GM23338 (cell line): Measurements from ENCODE around the gene PRKAA2. TPM values are rescaled to one million over a fixed set of nuclear protein-coding genes. Genes with fewer than 3 reads are reported as not detected.

Source experiments
- ATAC-seq: fragments of 200-7000 bp; cut with Tn5 transposase; 3 replicates; pipeline ENCODE4 v1.9.1; 2020
- DNase-seq: peaks from one replicate; pipeline ENCODE4 v3.0.0-alpha.2; 2015; ENCODE audit warnings: low spot score
- H2AFZ ChIP-seq: fragments of 200-600 bp; sonication (generic); 2 replicates; pipeline ENCODE4 v1.8.0; 2016; ENCODE audit warnings: antibody characterized with exemption, mild to moderate bottlenecking, moderate library complexity
- H3F3A ChIP-seq: fragments of 200-600 bp; sonication (generic); replicated peaks from 2 replicates; pipeline ENCODE4 v1.8.0; 2017; ENCODE audit warnings: antibody characterized with exemption, mixed run types, low read depth
- H3K27ac ChIP-seq: fragments of 200-600 bp; sonication (generic); 2 replicates; pipeline ENCODE4 v1.6.1; 2016; ENCODE audit warnings: low read depth
- H3K27me3 ChIP-seq: fragments of 200-600 bp; sonication (generic); 2 replicates; pipeline ENCODE4 v1.8.0; 2016; ENCODE audit warnings: mild to moderate bottlenecking, mixed run types, moderate library complexity; ENCODE audit not compliant: insufficient read depth
- H3K36me3 ChIP-seq: fragments of 200-600 bp; sonication (generic); 2 replicates; pipeline ENCODE4 v1.8.0; 2016; ENCODE audit warnings: mild to moderate bottlenecking; ENCODE audit not compliant: insufficient read depth
- H3K4me1 ChIP-seq: fragments of 200-600 bp; sonication (generic); 2 replicates; pipeline ENCODE4 v1.8.0; 2016; ENCODE audit warnings: mild to moderate bottlenecking, moderate library complexity; ENCODE audit not compliant: insufficient read depth
- H3K4me2 ChIP-seq: fragments of 200-600 bp; sonication (generic); 2 replicates; pipeline ENCODE4 v1.7.1; 2017; ENCODE audit warnings: mixed run types
- H3K4me3 ChIP-seq: fragments of 200-600 bp; sonication (generic); 2 replicates; pipeline ENCODE4 v1.6.1; 2016; ENCODE audit warnings: mixed run types
- H3K79me2 ChIP-seq: fragments of 200-600 bp; sonication (generic); replicated peaks from 2 replicates; pipeline ENCODE4 v1.8.0; 2017; ENCODE audit warnings: mild to moderate bottlenecking; ENCODE audit not compliant: insufficient read depth
- H3K9me2 ChIP-seq: fragments of 200-600 bp; sonication (generic); 2 replicates; pipeline ENCODE4 v1.8.0; 2017; ENCODE audit not compliant: insufficient read depth
- H4K20me1 ChIP-seq: fragments of 200-600 bp; sonication (generic); replicated peaks from 2 replicates; pipeline ENCODE4 v1.8.0; 2017; ENCODE audit warnings: mild to moderate bottlenecking; ENCODE audit not compliant: insufficient read depth
- H3K27ac Mint-ChIP-seq: 2 replicates; pipeline ENCODE4 v1.8.0; 2020; ENCODE audit warnings: inconsistent platforms, mild to moderate bottlenecking, moderate library complexity, mixed read lengths
- H3K27me3 Mint-ChIP-seq: 3 replicates; pipeline ENCODE4 v1.8.0; 2022; ENCODE audit warnings: low read depth, mild to moderate bottlenecking, moderate library complexity, mixed read lengths, inconsistent platforms; ENCODE audit not compliant: insufficient read depth, poor library complexity
- H3K36me3 Mint-ChIP-seq: 3 replicates; pipeline ENCODE4 v1.8.0; 2021; ENCODE audit warnings: low read depth, mild to moderate bottlenecking, inconsistent platforms, moderate library complexity, mixed read lengths
- H3K4me1 Mint-ChIP-seq: 3 replicates; pipeline ENCODE4 v1.8.0; 2020; ENCODE audit warnings: mild to moderate bottlenecking, inconsistent platforms, mixed read lengths
- H3K4me3 Mint-ChIP-seq: 3 replicates; pipeline ENCODE4 v1.8.0; 2021; ENCODE audit warnings: moderate library complexity, mild to moderate bottlenecking, inconsistent platforms, mixed read lengths
- H3K9me3 Mint-ChIP-seq: 3 replicates; pipeline ENCODE4 v1.8.0; 2020; ENCODE audit warnings: moderate library complexity, mild to moderate bottlenecking, inconsistent platforms, mixed read lengths
- CREB1 ChIP-seq: fragments of 250-450 bp; sonication (Bioruptor Pico); IDR thresholded peaks from 2 replicates; pipeline ENCODE4 v1.5.0; 2020; ENCODE audit warnings: low read depth, mild to moderate bottlenecking, moderate library complexity
- EZH2 ChIP-seq: fragments of 200-600 bp; sonication (generic); IDR thresholded peaks from one replicate; pipeline ENCODE4 v1.8.0; 2017; ENCODE audit warnings: antibody characterized with exemption, mild to moderate bottlenecking, low read depth; ENCODE audit not compliant: unreplicated experiment
- EZH2phosphoT487 ChIP-seq: fragments of 200-600 bp; sonication (generic); IDR thresholded peaks from one replicate; pipeline ENCODE4 v1.8.1; 2018; ENCODE audit warnings: antibody characterized with exemption; ENCODE audit not compliant: unreplicated experiment
- JUNB ChIP-seq: IDR thresholded peaks from one replicate; pipeline ENCODE4 v1.6.1; 2016; ENCODE audit warnings: antibody characterized with exemption; ENCODE audit not compliant: unreplicated experiment
- POLR2AphosphoS5 ChIP-seq: IDR thresholded peaks from 2 replicates; pipeline ENCODE4 v1.6.1; 2016; ENCODE audit warnings: antibody characterized with exemption, low read depth
- polyA plus RNA-seq: library from polyadenylated mRNA; unstranded; fragments of >200 nt; fragmentation: Nextera tagmentation; extraction: Ambion mirVana; gene quantifications from 2 replicates; pipeline ENCODE4 v1.2.1, GENCODE V29; 2016
- total RNA-seq: library from RNA; depleted of rRNA; stranded (reverse); fragments of >200 nt; shearing (Covaris generic); gene quantifications from 2 replicates; pipeline ENCODE4 v1.2.3, GENCODE V29; 2014
- TF ChIP-seq, protein P1 (sequence below): fragments of 250-450 bp; sonication (Bioruptor Pico); IDR thresholded peaks from 2 replicates; pipeline ENCODE4 v1.5.0; 2020; ENCODE audit warnings: mild to moderate bottlenecking, moderate library complexity
- TF ChIP-seq, protein P2 (sequence below): IDR thresholded peaks from 2 replicates; pipeline ENCODE4 v1.6.1; 2016; ENCODE audit warnings: antibody characterized with exemption
- TF ChIP-seq, protein P3 (sequence below): IDR thresholded peaks from one replicate; pipeline ENCODE4 v1.6.1; 2018; ENCODE audit warnings: antibody characterized with exemption; ENCODE audit not compliant: unreplicated experiment
- TF ChIP-seq, protein P4 (sequence below), 2 experiments: fragments of 200-600 bp in 1 of 2; sonication (generic) in 1 of 2; conservative IDR thresholded peaks; 2 replicates each; pipeline versions ENCODE4 v1.5.1 to v1.6.1; 2016 to 2017; ENCODE audit warnings: antibody characterized with exemption in 2 of 2, low read depth in 2 of 2, mild to moderate bottlenecking in 2 of 2, moderate library complexity in 1 of 2

The PRKAA2 gene
- total and polyA plus RNA-seq, 2 experiments from 2014 or later: 3.0 to 8.7 TPM

DNA sequence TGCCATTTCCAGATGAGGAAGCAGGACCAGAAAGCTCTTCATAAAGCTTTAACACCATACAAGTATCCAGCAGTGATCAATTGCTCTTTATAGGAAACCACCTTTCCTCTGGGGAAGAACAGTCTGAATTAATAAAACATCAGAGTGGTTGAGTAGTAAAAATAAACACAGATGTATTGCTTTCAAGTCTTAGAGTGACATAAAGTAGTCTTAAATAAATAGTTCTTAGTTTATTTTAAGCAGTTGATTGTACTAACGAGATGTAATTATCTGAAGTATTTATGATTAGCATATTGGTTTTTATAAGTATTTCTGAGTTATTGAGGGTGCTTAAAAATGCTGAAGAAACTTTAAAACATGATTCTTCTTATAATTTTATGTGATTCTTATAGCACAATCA, 67.0 kb downstream of the PRKAA2 start (continued):
- TF ChIP-seq, protein P1, sequence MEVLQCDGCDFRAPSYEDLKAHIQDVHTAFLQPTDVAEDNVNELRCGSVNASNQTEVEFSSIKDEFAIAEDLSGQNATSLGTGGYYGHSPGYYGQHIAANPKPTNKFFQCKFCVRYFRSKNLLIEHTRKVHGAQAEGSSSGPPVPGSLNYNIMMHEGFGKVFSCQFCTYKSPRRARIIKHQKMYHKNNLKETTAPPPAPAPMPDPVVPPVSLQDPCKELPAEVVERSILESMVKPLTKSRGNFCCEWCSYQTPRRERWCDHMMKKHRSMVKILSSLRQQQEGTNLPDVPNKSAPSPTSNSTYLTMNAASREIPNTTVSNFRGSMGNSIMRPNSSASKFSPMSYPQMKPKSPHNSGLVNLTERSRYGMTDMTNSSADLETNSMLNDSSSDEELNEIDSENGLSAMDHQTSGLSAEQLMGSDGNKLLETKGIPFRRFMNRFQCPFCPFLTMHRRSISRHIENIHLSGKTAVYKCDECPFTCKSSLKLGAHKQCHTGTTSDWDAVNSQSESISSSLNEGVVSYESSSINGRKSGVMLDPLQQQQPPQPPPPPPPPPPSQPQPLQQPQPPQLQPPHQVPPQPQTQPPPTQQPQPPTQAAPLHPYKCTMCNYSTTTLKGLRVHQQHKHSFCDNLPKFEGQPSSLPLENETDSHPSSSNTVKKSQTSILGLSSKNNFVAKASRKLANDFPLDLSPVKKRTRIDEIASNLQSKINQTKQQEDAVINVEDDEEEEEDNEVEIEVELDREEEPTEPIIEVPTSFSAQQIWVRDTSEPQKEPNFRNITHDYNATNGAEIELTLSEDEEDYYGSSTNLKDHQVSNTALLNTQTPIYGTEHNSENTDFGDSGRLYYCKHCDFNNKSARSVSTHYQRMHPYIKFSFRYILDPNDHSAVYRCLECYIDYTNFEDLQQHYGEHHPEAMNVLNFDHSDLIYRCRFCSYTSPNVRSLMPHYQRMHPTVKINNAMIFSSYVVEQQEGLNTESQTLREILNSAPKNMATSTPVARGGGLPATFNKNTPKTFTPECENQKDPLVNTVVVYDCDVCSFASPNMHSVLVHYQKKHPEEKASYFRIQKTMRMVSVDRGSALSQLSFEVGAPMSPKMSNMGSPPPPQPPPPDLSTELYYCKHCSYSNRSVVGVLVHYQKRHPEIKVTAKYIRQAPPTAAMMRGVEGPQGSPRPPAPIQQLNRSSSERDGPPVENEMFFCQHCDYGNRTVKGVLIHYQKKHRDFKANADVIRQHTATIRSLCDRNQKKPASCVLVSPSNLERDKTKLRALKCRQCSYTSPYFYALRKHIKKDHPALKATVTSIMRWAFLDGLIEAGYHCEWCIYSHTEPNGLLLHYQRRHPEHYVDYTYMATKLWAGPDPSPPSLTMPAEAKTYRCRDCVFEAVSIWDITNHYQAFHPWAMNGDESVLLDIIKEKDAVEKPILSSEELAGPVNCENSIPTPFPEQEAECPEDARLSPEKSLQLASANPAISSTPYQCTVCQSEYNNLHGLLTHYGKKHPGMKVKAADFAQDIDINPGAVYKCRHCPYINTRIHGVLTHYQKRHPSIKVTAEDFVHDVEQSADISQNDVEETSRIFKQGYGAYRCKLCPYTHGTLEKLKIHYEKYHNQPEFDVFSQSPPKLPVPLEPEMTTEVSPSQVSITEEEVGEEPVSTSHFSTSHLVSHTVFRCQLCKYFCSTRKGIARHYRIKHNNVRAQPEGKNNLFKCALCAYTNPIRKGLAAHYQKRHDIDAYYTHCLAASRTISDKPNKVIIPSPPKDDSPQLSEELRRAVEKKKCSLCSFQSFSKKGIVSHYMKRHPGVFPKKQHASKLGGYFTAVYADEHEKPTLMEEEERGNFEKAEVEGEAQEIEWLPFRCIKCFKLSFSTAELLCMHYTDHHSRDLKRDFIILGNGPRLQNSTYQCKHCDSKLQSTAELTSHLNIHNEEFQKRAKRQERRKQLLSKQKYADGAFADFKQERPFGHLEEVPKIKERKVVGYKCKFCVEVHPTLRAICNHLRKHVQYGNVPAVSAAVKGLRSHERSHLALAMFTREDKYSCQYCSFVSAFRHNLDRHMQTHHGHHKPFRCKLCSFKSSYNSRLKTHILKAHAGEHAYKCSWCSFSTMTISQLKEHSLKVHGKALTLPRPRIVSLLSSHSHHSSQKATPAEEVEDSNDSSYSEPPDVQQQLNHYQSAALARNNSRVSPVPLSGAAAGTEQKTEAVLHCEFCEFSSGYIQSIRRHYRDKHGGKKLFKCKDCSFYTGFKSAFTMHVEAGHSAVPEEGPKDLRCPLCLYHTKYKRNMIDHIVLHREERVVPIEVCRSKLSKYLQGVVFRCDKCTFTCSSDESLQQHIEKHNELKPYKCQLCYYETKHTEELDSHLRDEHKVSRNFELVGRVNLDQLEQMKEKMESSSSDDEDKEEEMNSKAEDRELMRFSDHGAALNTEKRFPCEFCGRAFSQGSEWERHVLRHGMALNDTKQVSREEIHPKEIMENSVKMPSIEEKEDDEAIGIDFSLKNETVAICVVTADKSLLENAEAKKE: no peak
- TF ChIP-seq CREB1 (CRISPR knock-in tag) (no peak), EZH2 (no peak), EZH2phosphoT487 (no peak)
- TF ChIP-seq, protein P2, sequence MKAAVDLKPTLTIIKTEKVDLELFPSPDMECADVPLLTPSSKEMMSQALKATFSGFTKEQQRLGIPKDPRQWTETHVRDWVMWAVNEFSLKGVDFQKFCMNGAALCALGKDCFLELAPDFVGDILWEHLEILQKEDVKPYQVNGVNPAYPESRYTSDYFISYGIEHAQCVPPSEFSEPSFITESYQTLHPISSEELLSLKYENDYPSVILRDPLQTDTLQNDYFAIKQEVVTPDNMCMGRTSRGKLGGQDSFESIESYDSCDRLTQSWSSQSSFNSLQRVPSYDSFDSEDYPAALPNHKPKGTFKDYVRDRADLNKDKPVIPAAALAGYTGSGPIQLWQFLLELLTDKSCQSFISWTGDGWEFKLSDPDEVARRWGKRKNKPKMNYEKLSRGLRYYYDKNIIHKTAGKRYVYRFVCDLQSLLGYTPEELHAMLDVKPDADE: no peak

DNA sequence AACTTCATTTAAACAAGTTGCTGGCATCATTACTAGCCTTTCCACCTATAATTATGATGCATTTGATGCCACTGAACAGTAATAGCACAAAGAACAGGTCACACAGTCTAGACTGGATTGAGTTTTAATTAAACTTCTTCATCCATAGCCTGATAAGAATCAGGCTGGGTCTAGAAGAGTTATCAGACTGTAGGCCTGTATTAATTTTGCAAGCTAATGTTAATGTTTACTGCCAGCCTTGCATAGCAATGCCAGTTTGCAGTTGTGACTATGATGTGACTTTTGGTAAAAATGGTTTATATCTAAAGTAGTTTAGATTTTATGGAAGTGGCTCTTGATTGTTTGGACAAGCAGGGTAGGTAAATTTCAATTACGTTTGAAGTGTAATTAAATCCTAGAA, 68.0 kb downstream of the PRKAA2 start:
- no peaks in the 10 kb centered on the region for H3K79me2 ChIP-seq
- H3K36me3 Mint-ChIP-seq: no peaks in the 10 kb centered on the region
- ATAC-seq: no peak
- H3K27me3 ChIP-seq: no peaks in the 10 kb centered on the region
- no peaks in the 10 kb centered on the region for H3K9me2 ChIP-seq
- no peaks in the 10 kb centered on the region for H3K9me3 Mint-ChIP-seq
- H3K27ac Mint-ChIP-seq: no peak overlapping the region
- no peaks in the 10 kb centered on the region for H4K20me1 ChIP-seq
- no peak overlapping the region for H3K27ac ChIP-seq
- H3K4me3 ChIP-seq: no peak overlapping the region
- H3K4me1 Mint-ChIP-seq: peaks cover 4% of the 10 kb centered on the region; the same call in 2 of the 3 replicates
- no peak overlapping the region for H3K4me3 Mint-ChIP-seq
- H3K4me2 ChIP-seq: no peak overlapping the region
- no peak for DNase-seq
- no peak overlapping the region for H2AFZ ChIP-seq
- H3K4me1 ChIP-seq: no peaks in the 10 kb centered on the region
- no peaks in the 10 kb centered on the region for H3K36me3 ChIP-seq
- H3F3A ChIP-seq: no peaks in the 10 kb centered on the region
- no peaks in the 10 kb centered on the region for H3K27me3 Mint-ChIP-seq
- TF ChIP-seq, protein P3, sequence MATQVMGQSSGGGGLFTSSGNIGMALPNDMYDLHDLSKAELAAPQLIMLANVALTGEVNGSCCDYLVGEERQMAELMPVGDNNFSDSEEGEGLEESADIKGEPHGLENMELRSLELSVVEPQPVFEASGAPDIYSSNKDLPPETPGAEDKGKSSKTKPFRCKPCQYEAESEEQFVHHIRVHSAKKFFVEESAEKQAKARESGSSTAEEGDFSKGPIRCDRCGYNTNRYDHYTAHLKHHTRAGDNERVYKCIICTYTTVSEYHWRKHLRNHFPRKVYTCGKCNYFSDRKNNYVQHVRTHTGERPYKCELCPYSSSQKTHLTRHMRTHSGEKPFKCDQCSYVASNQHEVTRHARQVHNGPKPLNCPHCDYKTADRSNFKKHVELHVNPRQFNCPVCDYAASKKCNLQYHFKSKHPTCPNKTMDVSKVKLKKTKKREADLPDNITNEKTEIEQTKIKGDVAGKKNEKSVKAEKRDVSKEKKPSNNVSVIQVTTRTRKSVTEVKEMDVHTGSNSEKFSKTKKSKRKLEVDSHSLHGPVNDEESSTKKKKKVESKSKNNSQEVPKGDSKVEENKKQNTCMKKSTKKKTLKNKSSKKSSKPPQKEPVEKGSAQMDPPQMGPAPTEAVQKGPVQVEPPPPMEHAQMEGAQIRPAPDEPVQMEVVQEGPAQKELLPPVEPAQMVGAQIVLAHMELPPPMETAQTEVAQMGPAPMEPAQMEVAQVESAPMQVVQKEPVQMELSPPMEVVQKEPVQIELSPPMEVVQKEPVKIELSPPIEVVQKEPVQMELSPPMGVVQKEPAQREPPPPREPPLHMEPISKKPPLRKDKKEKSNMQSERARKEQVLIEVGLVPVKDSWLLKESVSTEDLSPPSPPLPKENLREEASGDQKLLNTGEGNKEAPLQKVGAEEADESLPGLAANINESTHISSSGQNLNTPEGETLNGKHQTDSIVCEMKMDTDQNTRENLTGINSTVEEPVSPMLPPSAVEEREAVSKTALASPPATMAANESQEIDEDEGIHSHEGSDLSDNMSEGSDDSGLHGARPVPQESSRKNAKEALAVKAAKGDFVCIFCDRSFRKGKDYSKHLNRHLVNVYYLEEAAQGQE: no peak
- TF ChIP-seq JUNB (no peak), POLR2AphosphoS5 (no peak), EZH2phosphoT487 (no peak), EZH2 (no peak), CREB1 (CRISPR knock-in tag) (no peak)
- TF ChIP-seq, protein P4, sequence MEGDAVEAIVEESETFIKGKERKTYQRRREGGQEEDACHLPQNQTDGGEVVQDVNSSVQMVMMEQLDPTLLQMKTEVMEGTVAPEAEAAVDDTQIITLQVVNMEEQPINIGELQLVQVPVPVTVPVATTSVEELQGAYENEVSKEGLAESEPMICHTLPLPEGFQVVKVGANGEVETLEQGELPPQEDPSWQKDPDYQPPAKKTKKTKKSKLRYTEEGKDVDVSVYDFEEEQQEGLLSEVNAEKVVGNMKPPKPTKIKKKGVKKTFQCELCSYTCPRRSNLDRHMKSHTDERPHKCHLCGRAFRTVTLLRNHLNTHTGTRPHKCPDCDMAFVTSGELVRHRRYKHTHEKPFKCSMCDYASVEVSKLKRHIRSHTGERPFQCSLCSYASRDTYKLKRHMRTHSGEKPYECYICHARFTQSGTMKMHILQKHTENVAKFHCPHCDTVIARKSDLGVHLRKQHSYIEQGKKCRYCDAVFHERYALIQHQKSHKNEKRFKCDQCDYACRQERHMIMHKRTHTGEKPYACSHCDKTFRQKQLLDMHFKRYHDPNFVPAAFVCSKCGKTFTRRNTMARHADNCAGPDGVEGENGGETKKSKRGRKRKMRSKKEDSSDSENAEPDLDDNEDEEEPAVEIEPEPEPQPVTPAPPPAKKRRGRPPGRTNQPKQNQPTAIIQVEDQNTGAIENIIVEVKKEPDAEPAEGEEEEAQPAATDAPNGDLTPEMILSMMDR (conservative IDR thresholded peaks at IDR 0.05; ENCODE audit: low read depth in 2 of 2): no peak
